Measurements from ENCODE around the gene FAM50A.

The FAM50A gene

DNA sequence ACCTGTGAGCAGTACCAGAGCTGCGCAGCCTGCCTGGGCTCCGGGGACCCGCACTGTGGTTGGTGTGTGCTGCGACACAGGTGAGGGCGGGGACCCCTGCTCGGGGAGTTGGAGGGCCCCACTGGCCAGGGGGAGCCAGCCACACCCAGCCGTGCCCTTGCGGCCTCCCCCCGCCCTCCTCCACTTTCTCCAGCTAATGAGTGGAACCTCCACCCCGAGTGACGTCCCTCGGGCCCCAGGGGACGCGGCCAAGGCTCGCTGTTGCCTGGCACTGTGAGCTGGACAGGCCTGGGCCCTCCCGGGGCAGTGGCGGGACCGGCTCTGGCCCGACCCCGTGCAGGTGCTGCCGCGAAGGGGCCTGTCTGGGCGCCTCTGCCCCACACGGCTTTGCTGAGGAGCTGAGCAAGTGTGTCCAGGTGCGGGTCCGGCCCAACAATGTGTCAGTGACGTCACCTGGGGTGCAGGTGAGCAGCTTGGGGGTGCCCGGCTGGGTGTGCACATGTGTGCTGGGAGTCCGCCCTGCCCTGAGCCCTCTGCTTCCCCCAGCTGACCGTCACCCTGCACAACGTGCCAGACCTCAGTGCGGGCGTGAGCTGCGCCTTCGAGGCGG lies 19.8 kb downstream of the FAM50A start:
- H3K27ac ChIP-seq = no peak overlapping the region
- TF ChIP-seq, protein P1, sequence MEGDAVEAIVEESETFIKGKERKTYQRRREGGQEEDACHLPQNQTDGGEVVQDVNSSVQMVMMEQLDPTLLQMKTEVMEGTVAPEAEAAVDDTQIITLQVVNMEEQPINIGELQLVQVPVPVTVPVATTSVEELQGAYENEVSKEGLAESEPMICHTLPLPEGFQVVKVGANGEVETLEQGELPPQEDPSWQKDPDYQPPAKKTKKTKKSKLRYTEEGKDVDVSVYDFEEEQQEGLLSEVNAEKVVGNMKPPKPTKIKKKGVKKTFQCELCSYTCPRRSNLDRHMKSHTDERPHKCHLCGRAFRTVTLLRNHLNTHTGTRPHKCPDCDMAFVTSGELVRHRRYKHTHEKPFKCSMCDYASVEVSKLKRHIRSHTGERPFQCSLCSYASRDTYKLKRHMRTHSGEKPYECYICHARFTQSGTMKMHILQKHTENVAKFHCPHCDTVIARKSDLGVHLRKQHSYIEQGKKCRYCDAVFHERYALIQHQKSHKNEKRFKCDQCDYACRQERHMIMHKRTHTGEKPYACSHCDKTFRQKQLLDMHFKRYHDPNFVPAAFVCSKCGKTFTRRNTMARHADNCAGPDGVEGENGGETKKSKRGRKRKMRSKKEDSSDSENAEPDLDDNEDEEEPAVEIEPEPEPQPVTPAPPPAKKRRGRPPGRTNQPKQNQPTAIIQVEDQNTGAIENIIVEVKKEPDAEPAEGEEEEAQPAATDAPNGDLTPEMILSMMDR (conservative IDR thresholded peaks at IDR 0.05) = no peak

DNA sequence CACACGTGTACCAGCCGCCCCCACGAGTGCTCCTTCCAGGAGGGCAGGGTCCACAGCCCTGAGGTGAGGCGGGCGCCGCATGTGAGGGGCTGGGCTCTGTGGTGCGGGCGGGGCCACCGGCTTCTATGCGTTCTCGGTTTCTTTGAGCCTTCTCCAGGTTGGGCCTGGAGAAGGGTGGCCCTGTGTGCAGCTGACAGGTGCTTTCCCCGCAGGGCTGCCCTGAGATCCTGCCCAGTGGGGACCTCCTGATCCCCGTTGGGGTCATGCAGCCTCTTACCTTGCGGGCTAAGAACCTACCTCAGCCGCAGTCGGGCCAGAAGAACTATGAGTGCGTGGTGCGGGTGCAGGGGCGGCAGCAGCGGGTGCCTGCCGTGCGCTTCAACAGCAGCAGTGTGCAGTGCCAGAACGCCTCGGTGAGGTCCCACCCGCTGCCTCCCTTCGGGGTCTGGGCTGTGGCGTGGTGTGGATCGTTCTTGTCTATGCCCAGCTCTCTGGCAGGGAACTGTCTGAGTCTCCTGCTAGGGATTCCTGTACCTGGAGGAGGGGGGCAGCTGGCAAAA lies 20.9 kb downstream of the FAM50A start:
- TF ChIP-seq, protein P1 (conservative IDR thresholded peaks at IDR 0.05) = no peak
- no peak overlapping the region for H3K27ac ChIP-seq

DNA sequence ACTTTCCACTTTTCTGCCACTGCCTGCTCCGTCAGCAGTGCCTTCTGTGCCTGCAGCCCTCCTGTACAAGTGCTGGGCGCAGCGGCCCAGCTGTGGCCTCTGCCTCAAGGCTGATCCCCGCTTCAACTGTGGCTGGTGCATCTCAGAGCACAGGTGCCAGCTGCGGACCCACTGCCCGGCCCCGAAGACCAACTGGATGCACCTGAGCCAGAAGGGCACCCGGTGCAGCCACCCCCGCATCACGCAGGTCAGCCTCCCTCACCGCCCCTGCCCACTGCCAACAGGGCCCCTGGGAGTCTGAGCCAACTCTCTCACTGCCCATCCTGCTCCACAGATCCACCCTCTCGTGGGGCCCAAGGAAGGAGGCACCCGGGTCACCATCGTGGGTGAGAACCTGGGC lies 21.7 kb downstream of the FAM50A start:
- TF ChIP-seq, protein P1 (conservative IDR thresholded peaks at IDR 0.05) = no peak

DNA sequence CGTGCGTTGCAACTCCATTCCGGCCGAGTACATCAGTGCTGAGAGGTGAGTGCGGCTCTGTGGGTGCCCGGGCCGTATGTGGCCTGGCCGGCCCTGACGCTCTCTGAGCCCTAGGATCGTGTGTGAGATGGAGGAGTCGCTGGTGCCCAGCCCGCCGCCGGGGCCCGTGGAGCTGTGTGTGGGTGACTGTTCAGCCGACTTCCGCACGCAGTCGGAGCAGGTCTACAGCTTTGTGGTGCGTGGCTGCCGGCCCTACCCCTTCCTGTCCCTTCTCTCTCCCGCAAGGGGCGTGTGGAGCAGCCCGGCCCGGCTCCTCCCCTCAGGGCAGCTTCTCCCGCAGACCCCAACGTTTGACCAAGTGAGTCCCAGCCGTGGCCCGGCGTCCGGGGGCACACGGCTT lies 22.1 kb downstream of the FAM50A start:
- TF ChIP-seq, protein P1 (conservative IDR thresholded peaks at IDR 0.05) = no peak
- H3K27ac ChIP-seq = no peak overlapping the region

More for the DNA sequence above, 21.7 kb downstream of the FAM50A start:
- no peak overlapping the region for H3K27ac ChIP-seq

DNA sequence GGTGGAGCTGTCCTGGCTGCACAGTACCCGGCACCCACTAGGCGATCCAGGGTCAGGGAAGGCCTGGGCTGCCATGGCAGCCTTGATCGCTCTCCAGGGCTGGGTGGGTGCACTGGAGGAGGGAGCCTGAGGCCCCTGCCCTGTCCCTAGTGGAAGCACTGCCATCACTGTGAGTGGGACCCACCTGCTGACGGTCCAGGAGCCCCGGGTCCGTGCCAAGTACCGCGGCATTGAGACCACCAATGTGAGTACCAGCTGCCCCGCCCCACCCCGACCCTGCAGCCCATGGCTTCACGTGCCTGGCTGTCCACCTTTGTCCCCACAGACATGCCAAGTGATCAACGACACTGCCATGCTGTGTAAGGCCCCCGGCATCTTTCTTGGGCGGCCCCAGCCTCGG lies 23.0 kb downstream of the FAM50A start:
- TF ChIP-seq, protein P1 (conservative IDR thresholded peaks at IDR 0.05) = no peak
- no peak overlapping the region for H3K27ac ChIP-seq

DNA sequence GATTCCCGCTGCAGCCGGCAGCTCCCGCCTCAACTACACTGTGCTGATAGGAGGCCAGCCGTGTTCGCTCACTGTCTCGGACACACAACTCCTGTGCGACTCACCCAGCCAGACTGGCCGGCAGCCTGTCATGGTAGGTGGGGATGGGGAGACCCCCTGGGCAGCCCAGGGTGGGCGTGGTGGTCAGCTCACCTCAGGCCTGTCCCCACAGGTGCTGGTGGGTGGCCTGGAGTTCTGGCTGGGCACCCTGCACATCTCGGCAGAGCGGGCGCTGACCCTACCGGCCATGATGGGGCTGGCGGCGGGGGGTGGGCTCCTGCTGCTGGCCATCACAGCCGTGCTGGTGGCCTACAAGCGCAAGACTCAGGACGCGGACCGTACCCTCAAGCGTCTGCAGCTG lies 23.6 kb downstream of the FAM50A start:
- no peak overlapping the region for H3K27ac ChIP-seq
- TF ChIP-seq, protein P1 (conservative IDR thresholded peaks at IDR 0.05) = no peak

DNA sequence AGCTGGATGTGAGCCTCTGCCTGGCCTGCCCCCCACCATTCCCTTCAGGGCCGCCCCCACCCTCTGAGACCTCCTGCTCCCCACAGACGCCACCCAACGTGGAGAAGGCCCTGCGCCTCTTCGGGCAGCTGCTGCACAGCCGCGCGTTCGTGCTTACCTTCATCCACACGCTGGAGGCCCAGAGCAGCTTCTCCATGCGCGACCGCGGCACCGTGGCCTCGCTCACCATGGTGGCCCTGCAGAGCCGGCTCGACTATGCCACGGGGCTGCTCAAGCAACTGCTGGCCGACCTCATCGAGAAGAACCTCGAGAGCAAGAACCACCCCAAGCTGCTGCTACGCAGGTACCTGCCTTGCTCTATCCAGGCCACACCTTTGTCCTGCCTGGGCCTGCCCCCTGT lies 24.3 kb downstream of the FAM50A start:
- TF ChIP-seq, protein P1 (conservative IDR thresholded peaks at IDR 0.05) = no peak
- no peak overlapping the region for H3K27ac ChIP-seq
